Stimulated activated CD8-positive, alpha-beta memory T cell treated with anti-CD3 and anti-CD28 coated beads, Interleukin-4, amount 100 ng/mL, for 4 hours (primary cell): ENCODE results near the gene ATF4.
"Not testable (repeated sequence)": the region's sequence is repeated elsewhere in the genome, so short reads cannot be mapped to it uniquely, and the experiment has no call there.

ENCODE experiments used
- DNase-seq, 2 donors: peaks; one replicate each; pipeline ENCODE4 v3.0.0-alpha.2; 2020; ENCODE audit warnings: low read depth in 2 of 2, low spot score in 1 of 2

ATF4 gene

GRCh38 chr22:39489094-39490068 is 31.0 kb upstream of the ATF4 start:
- no peak for DNase-seq

- peak; percentile 48 to 53 for DNase-seq
Observed at GRCh38 chr22:39490135-39490798, 30.1 kb upstream of the ATF4 start.

- no peak for DNase-seq
Observed at GRCh38 chr22:39490966-39491680, 29.2 kb upstream of the ATF4 start.

- no peak for DNase-seq
Observed at GRCh38 chr22:39491696-39492095, 28.7 kb upstream of the ATF4 start.

GRCh38 chr22:39492186-39492585 is 28.2 kb upstream of the ATF4 start:
- no peak for DNase-seq

GRCh38 chr22:39493759-39494158 is 26.6 kb upstream of the ATF4 start:
- DNase-seq = no peak

- DNase-seq = no peak
Observed at GRCh38 chr22:39494471-39495120, 25.8 kb upstream of the ATF4 start.

- peak in 1 of 2 donors; percentile 8 for DNase-seq
Observed at GRCh38 chr22:39496131-39496838, 24.1 kb upstream of the ATF4 start.

GRCh38 chr22:39497429-39497828 is 22.9 kb upstream of the ATF4 start:
- no peak for DNase-seq

- DNase-seq = no peak
Observed at GRCh38 chr22:39498368-39498767, 22.0 kb upstream of the ATF4 start.

- no peak for DNase-seq
Observed at GRCh38 chr22:39498802-39499201, 21.6 kb upstream of the ATF4 start.

- no peak for DNase-seq
Observed at GRCh38 chr22:39500101-39500500, 20.3 kb upstream of the ATF4 start.

- DNase-seq = no peak
Observed at GRCh38 chr22:39501644-39502108, 18.7 kb upstream of the ATF4 start.

GRCh38 chr22:39502109-39502788 is 18.1 kb upstream of the ATF4 start, which contains the start of gene MIEF1:
TSS of gene MIEF1 (plus strand) at chr22:39502290. CDS start at chr22:39511295, 9,005 bp downstream.
- DNase-seq = peak; percentile 80 to 88

GRCh38 chr22:39502789-39503409 is 17.5 kb upstream of the ATF4 start:
- DNase-seq = no peak

GRCh38 chr22:39503630-39504029 is 16.7 kb upstream of the ATF4 start:
- no peak for DNase-seq

GRCh38 chr22:39504071-39504470 is 16.3 kb upstream of the ATF4 start:
- DNase-seq = no peak

- not testable (repeated sequence) for DNase-seq
Observed at GRCh38 chr22:39507021-39507420, 13.3 kb upstream of the ATF4 start.

GRCh38 chr22:39508393-39508792 is 12.0 kb upstream of the ATF4 start:
- DNase-seq = no peak
